UCSD-AML1 (cell line): ENCODE data around the gene MAGI3.

Experiments
- DNase-seq: peaks from one replicate; lab custom pipeline; 2025; ENCODE audit not compliant: unreplicated experiment; lab: John Stamatoyannopoulos, UW

MAGI3 gene

DNA sequence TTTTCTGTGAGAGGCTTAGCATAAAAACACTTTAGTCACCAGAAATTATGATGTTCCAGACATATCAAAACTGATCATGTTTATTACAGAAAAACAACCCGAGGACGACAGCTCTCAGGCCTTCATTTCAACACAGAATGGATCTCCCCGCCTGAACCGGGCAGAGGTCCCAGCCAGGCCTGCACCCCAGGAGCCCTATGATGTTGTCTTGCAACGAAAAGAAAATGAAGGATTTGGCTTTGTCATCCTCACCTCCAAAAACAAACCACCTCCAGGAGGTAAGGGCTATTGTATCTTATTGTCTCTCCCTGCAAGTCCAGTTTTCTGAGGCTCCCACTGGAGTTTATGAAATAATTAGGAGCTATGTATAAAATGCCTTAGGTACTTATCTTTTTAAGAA is 263.4 kb downstream of the MAGI3 start:
- no peak for DNase-seq

DNA sequence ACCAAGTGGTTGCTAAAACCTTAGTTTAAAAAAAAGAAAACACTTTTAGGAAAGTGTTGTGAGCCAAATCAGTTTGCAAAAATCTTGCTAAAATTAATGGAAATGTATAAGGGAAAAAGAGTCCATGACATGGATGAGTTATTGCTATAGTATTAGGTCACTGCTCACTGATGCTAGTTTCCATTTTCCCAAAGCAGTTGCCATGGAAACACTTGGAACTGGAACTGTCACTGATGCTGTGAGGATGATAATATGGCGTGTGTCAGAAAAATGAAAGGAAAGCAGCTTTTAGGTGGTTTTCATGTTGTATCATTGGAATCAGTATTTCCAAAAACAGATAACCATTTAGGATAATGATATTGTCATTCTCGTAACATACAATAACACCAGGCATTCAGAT is 264.6 kb downstream of the MAGI3 start:
- no peak for DNase-seq

DNA sequence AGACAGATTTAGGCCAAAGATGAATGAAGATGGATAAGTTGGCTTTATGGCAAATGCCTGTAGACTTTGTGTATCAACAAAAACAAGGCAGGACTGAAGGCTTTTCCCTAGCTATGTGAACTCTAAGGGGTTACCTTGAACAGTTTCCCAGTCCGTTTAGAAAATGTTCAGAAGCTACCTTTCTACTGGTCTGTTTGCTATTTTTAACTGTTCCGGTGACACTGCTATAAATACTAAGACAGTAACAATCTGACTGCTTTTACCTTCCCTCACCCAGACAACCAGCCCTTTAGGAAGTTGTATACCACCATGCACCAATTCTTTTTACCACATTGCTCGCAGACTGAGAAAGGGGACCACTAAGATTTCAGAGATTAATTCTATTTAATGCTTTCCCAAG is 266.8 kb downstream of the MAGI3 start:
- DNase-seq, result no peak

DNA sequence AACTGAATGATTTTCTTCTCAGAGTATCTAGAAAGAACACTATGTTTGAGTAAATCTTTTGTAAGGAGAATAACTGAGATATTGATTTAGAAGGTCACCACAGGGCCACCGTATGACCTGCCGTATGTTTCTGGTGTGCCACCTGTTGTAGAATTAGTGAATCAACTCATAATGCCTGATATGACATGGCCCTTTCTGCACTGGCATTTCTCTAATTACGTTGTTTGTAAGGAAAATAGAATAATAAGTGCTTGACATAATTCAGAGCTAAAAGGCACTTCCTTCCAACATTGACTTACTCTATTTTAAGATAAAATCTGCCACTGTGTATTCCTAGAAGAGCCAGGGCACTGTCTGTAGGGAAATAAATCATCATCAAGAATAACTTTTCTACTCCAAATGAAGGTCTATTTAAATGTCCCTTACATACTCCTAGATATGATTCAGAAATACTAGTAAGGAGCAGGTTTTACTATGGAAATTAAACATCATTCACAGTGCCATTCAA is 267.3 kb downstream of the MAGI3 start:
- DNase-seq, result no peak

DNA sequence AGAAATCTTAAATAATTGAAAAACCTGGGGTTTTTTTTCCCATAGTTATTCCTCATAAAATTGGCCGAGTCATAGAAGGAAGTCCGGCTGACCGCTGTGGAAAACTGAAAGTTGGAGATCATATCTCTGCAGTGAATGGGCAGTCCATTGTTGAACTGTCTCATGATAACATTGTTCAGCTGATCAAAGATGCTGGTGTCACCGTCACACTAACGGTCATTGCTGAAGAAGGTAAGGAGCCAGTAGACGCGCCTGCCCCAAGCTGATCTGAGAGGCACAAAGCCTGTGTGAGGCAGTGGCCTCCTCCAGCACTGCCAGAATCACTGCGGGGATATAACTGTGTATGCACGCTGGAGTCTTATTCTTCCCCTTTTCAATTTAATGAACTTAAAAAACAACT is 268.7 kb downstream of the MAGI3 start:
- no peak for DNase-seq

DNA sequence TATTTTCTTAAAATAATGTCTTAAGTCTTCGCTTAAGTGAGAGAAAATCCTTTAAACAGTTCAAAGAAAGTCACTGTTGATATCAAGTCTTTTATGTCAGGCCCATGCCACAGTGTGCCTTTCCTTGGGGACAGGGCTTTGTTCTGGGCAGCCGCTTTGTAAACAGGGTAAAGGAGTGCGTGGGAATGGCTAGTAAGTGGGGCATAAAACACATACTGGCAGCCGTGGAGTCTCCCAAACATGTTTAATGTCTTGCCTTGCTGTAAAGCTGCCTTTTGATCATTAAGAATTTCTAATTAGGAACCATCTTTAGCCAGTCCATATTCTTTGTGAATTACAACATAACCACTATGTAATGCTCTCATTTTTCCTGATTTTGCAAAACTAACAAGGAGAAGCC is 269.2 kb downstream of the MAGI3 start:
- no peak for DNase-seq

DNA sequence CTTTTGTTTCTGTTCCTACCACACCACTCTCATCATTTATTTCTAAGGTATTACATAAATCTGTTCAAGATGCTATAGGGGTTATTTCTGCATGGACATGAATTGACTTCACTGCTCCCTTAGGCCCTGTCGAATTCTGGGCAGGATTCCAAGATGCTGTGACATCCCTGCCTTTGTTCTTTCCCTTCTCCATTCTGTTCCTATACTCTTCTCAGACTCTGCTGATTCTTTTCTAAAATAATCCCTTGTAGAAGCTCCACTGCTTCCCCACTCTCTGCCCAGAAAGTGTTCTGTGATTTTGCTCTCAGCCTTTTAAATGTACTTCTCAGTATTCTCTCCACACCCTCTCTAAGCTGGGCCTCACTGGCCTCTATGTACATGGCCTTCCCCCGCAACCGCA is 269.8 kb downstream of the MAGI3 start:
- DNase-seq, result no peak

DNA sequence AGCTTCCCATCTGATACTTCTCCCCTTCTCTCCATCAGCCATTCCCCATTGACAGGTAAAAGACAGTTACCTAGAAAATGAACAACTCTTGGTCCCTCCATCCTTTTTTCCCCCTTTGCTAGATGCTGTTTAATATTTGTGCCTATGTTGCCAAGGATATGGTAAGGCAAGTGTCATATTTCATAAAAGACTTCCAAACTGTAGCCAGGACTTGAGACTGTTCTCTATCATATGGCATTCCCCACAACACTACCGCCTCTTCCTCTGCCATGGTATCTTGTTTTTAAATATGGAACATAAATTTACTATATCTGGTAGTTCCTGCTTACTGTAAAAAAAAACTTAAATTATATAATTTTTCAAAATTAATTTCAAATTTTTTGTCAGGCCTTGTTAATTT is 271.8 kb downstream of the MAGI3 start:
- DNase-seq, result no peak

DNA sequence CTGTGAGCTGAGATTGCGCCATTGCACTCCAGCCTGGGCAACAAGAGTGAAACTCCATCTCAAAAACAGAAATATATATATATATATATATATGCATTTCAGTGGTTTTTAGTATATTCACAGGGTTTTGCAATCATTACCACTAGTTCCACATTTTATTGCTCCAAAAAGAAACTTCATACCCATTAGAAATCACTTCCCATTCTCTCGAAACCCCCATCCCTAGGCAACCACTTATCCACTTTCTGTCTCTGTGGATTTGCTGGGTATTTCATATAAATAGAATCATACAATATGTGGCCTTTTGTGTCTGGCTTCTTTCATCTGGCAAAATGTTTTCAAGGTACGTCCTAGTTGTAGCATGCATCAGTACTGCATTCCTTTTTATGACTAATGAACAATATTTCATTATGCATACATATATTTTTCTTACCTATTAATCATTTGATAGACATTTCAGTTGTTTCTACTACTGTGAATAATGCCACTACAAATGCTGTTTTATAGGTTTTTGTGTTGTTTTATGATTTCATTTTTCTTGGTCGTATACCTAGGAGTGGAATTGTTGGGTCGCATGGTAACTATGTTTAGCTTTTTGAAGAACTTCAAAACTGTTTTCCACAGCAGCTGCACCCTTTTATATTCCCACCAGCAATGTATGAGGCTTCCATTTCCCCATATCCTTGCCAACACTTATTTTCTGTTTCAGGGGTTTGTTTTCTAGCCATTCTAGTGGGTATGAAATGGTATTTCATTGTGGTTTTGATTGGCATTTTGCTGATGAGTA is 273.0 kb downstream of the MAGI3 start:
- no peak for DNase-seq

DNA sequence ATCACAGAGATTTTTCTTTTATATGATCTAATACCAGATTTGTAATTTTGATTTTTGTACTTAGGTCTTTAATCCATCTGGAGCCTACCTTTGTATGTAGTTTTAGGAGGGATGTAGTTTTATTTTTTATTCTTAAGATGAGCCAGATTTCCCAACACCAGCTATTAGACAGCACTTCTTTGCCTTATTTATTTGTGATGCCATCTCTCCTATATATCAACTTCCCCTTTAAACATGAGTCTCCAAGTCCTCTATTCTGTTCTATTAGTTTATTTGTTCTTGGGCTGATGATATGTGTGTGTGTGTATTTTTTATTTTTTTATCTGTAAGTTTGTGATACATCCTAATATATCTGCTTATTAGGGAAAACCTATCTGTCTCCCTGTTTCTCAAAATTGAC is 274.8 kb downstream of the MAGI3 start:
- DNase-seq, result no peak

DNA sequence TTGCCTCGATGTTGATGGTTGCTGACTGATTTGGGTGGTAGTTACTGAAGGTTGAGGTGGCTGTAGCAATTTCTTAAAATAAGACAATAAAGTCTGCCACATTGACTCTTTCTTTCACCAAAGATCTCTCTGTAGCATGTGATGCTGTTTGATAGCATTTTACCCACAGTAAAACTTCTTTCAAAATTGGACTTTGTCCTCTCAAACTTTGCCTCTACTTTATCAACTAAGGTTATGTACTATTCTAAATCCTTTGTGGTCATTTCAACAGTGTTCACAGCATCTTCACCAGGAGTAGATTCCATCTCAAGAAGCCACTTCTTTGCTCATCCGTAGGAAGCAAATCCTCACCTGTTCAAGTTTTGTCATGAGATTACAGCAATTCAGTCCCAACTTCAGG is 275.8 kb downstream of the MAGI3 start:
- no peak for DNase-seq

DNA sequence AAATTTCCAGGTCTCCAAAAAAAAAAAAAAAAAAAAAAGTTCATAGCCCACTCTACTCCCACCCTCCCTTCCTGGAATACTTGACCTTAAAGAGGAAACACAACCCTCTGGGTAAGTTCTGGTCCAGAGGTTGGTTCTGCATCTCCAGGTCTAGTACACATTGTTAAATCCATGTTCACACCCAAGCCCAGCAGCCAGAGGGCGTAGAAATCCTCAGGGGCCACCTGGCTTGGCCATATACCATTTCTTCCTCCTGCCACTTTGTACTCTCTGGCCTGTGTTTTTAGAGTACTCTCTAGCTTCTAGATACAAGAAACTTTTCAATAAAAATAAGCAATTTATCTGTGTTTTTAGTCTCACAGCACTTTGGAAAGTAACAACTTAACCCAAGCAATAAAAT is 279.7 kb downstream of the MAGI3 start:
- DNase-seq, result no peak

DNA sequence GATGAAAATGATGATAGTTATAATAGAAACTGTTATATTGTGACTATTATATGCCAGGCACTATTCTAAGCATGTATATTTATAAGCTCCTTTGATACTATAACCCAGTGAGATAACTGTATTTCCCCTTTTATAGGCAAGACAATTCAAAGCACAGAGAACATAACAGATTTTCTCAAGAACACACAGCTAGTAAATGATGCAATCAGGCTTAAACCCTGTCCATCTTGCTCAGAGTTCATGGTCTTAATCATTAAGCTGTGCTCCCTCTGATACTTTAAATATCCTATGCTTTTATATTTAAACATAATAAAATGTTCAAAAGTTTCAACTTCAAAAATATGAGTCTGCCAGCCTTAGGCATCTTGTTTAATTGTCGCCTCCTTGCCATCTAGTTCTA is 280.3 kb downstream of the MAGI3 start:
- DNase-seq, result no peak

DNA sequence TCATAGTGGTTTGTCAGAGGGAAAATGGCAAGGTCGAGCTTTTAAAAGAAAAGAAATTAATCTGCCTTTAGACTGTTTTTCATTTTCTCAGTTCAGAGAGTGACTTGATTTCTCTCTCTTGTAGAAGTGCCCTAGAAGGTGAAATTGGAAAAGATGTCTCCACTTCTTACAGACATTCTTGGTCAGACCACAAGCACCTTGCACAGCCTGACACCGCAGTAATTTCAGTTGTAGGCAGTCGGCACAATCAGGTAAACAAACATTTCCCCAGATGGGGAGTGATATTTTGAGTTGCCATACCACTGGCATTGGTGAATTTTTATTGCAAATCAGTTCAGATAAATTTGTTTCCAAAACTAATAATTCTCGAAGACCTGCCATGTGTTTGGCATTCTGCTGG is 282.2 kb downstream of the MAGI3 start:
- DNase-seq, result no peak

DNA sequence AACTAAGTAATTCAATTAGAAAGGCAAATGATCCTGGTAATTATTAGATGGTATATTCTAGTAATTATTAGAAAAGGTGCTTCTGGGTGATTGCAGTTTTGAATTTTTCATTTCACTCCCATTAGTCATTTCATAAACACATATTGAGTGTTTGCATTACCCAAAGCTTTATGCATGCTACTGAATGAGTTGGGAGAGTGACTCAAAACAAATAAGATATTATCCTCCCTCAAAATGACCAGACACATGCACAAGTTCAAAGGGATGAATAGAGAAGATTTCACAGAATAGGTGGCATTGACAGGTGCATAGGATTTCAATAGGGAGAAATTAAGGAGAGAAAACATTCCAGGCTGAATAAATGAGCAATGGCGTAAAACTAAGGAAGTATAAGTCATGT is 284.3 kb downstream of the MAGI3 start:
- DNase-seq, result no peak

DNA sequence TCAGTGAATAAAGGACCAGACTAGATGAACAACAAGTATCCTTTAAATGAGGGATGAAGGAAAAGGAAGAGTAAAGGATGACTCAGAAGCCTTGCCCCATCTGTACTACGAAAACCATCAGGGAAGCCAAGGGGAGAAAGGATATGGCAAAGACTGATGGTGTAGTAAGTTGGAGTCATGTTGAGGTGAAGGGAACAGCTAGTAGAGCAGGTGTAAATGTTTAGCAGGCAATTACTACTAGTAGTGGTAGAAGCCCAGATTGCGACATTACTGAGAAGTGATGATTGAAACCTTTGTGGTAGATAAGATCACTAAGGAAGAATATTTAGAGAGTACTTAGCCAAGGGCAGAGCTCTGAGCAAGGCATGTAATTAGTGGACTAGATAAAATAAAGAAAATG is 285.0 kb downstream of the MAGI3 start:
- no peak for DNase-seq

DNA sequence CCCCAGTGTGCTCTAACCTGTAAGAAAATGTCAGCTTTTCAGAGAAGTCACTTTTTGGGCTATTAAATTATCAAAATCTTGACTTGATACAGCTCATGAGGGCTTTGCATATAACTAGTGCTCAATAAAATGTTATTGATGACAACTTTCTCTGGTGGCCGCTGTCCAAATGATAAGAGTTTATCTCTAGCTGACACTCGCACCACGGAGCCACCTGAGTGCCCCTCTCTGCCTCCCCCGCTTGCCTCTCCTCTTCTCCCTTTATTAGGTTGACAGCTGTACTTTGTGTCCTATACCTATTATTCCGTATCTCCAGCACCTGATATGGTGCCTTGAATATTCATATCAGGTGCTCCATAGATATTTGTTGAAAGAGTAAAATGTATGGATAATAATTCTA is 286.2 kb downstream of the MAGI3 start:
- no peak for DNase-seq

DNA sequence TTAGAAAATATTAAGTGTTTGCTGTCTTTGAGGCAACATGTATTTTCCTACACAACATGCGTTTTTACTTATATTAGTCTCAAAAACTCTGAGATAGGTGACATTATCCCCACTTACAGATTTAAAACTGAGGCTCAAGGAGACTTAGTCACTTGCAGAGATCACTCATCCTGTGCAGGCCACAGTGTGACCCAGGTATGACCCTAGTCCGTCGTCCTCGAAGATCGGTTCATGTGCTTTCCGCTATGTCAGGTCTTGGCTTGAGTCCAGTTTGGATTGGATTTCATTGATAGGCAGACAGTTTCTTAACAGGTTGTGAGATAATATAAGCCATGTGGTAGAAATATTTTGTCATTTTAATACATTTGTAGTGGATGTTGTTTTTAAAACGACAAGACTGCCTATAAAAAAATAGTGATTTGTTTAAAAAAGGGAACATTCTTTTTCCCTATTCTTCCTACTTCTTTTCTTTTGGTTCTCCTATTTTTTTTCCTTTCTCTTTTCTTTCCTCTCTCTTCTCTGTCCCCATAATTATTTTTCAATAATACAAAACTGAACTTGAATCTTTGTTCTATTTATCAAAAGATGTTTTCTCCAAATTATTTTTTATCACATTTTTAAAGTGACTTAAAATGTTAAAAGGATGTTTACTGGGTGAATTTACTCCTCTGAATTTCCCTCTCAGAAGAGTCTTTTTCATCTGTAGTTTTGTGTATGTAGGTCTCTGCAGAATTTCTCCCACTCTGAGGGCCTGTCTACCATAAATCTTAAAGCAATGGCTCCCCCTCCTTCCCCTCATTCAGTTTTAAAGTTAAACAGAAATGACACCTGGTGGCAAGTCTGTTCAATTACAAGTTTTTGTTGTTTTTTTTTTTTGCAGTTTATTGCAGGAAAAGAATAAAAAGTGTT is 287.2 kb downstream of the MAGI3 start:
- DNase-seq, result no peak

DNA sequence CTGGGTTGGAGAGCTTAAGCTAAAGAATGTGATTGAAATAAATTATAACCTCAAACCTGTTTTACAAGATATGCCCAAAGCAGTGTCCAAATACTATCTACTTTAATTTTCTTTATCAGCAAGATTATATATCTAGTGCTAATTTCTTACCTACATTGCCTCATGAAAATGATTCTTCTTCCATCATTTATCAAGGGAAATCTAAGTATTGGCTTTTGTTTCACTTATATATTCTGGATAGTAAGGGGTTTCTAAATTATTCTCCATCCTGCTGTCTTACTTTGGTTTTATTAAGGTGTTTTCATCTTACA is 287.8 kb downstream of the MAGI3 start:
- DNase-seq, result no peak

DNA sequence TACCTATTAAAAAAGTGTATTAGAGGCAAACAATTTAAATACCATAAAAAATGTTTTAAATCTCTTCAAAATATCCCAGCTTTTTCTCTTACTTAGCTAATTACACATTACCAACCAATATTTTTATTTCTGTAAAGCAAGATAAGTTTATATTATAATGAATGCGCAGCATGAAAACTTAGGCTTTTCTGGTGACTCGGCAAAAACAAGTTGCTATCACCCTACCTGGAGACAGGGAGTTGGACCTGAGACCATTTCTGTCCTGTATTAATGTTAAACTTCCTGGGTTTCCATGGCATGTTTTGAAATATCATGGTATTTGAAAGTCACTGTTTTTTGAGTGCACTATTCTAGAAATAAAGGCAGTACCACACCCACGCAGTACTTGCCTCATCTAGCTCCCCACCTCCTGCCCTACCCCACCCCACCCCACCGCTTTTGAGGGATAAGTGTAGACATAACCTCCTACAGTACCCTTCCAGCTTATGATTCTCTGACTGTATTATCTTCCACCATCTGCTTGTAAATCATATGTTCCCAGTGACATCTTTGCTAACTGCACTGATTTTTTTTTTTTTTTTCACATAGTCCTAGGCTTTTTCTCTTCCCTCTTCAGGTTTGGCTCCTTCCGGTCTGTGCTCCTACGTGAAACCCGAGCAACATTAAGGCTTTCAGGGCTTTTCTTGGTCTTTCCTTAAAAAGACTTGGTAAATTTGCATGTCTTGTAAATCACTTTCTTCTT is 291.5 kb downstream of the MAGI3 start:
- DNase-seq, result no peak

DNA sequence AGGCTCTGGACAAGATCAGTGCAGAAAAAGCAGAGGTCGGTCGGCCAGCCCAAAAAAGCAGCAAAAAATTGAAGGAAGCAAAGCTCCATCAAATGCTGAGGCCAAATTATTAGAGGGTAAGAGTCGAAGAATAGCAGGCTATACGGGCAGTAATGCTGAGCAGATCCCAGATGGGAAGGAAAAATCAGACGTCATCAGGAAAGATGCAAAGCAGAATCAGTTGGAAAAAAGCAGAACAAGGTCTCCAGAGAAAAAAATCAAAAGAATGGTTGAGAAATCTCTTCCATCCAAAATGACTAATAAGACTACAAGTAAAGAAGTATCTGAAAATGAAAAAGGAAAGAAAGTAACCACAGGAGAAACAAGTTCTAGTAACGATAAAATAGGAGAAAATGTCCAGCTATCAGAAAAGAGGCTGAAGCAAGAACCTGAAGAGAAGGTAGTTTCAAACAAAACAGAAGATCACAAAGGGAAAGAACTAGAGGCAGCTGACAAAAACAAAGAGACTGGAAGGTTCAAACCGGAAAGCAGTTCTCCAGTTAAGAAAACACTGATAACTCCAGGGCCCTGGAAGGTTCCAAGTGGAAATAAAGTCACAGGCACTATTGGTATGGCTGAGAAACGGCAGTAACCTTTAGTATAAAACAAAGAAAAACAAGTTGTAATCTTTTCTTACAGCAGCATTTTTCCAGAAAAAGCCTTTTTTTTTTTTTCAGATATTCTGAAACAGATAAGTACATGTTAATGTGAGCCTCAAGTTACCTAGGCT is 293.3 kb downstream of the MAGI3 start:
- DNase-seq, result no peak
